Activated T-helper 9 cell treated with anti-CD3 and anti-CD28 coated beads, Interleukin-2, amount 50 U/mL, for 16 hours (primary cell): ENCODE results near the gene OLFML2B.

Source experiments
- DNase-seq: peaks from one replicate; pipeline ENCODE4 v3.0.0-alpha.2; 2020; ENCODE audit warnings: low read depth

The OLFML2B gene

DNA sequence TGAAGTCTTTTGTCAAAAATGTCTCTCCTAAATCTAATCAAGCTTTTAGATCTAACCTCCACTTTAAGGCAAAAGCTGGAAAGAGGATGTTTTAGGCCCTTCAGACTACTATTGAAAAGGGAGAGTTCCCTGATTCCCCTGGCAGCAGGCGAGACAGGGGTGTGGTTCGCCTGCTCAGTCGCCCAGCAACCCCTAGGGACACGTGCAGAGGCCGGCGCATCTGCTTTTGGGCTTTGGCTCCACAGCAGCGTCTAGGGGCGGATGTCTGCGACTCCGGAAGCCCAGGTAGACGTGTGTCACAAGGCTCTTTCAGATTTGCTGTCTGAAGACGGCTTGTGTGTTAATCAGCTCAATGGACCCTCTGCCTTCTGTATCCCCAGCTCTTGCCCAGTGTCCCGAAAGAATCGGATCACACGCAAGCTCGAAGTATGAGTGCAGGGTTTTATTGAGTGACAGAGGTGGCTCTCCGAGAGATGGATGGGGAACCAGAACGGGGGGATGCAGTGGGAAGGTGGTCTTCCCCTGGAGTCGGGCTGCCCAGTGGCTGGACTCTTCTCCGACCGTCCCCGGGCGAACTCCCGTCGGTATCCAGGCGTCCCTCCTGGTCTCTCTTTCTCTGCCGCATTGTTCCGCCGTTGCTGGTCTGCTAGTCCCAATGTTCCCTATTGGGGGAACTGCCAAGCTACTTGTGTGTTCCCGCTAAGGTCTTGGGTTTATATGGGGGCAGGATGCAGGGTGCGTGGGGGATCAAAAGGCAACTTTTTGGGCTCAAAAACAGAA, 45.5 kb downstream of the OLFML2B start:
- no peak for DNase-seq

DNA sequence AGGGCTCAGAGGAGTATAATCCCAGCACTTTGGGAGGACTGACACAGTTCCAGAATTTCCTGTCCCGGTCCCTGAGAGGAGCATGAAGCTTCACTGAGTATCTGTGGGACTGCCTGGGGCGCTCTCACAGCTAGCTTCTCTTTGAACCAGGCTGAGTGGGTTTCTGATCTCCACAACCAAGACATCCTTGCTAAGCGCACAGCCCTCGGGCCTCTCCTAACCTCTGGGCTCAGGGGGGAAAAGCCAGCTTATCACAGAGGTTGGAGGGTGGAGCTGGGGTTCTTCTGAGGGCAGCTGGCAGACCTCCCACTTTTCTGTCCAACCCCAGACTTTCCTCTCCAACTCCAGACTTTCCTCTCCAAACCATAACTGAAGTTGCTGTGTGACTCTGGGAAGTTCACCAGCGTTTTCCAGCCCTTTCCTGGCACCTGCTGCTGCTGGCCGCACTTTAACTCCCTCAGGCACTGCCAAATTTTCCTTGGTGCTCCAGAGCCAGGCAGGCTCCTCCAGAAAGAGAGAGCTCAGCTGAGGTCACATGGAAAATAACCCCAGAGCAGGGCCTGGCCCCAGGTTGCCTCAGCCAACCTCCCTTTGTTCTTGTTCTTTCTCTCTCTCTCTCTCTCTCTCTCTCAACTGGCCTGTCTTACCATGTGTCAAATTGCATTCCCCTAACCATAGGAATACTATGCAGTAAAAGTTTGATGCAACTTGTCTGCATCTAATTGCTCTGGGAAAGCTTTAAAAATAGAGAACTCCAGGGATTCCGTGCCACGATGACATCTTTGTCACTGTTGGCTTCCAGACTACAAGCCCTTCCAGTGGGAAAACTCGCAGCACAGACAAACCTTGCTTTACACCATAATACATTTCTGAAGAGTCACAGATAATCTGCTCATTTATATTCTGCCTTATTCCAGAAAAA, 49.5 kb downstream of the OLFML2B start:
- no peak for DNase-seq

DNA sequence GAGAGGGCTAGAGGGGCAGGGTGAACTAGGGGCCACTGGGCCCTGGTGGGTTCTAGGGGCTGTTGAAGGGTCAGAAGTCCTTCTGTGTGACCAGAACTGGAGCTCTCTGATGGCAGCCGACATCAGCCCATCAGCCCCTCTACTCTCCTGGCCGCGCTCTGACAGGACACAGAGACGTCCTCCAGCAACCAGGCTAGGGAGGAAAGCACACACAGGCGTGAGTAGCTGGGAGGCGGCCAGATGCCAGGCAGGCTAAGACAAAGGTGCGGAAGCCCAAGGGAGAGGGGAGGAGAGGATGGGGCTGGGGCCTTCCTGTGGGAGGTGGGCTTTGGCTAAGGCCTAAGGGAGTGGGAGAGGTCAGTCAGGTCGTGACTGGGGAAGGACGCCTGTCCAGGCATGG, 50.8 kb downstream of the OLFML2B start:
- no peak for DNase-seq

DNA sequence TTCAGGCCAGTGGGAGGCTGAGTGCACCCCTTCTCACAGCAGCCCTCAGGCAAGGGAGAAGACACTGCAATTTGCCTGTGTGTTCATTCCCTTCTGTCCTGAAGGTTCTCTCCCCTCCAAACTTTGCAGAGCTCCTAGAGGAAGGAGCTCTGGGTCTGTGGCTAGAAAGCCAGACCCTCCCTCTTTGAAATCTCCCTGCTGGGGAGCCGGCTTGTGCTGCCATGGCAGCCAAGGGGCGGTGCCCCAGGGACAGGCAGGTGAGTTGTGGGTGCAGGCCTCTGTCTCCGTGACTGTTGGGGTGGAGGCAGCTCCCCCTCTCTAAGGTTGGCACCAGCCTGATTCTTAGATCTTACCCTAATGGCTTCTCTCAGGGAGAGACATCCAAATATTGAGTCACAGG, 53.0 kb downstream of the OLFML2B start:
- no peak for DNase-seq

DNA sequence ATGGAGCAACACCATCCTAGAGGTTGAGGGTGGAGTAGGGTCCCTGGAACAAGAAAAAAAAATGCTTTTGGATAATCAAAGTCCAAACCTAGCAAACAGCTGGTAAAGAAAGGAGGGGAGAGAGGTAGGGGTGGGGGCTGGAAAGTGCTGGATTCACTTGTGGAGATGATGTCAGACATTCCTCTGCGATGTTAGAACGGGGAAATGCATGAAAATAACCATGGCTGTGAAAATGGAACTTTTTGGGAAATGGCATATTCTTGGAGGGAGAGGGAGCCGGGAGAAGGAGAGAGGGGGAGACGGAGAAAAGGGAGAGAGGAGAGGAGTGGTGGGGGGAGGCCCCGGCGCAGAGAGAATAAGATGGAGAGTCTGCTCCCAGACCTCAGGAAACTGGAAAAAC, 53.6 kb downstream of the OLFML2B start:
- no peak for DNase-seq

DNA sequence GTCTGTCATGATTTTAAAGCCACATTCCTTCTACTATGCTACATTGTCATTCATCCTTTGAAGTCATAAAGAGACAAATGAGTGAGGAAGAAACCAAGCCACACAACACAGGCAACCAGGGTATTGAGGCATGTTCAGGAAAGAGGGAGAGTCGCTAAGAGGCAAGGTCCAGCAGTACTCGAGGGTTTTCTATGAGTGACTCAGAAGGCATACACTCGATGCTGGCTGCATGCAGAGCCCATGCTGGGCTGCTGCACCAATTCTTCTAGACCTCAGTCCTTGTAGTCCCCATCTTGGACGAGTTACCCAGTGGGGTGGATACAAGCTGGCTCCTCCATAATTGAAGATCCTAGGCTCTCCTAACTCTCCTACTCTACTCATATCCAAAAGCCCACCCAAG, 57.6 kb downstream of the OLFML2B start:
- no peak for DNase-seq

DNA sequence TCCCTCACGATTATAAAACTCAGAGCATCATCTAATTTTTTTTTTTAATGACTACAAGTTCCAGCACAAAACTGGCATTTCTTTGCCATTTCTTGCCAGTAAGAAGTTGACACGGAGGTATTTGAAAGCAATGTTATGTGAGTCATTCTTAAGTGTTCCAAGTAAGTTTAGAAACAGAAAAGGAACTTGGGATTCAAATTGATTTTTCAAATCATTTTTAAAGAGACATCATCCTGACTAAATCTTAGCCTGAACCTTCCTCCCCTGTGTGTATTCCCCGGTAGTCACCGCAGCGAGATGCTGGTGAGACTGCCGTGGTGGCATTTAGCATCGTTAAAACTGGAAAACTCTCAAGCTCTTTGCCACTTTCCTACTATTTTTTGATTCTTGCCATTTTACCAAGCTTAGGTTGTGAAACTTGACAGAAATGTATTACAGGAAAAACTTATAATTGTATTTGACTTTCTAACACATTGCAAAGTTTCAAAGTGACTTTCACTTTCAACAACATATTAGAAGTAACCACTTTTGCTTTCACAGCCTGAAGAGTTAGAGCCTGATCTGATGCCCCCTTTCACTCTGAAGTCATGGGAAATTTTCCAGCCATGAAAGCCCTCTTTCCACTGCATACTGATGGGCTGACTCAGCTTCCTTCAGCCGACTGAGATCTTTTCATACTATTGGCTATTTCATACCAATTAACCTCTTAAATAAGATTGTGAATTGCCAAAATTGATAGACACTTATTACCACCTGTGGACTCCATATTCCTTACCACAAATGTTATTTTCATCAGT, 61.4 kb downstream of the OLFML2B start:
- DNase-seq = no peak

DNA sequence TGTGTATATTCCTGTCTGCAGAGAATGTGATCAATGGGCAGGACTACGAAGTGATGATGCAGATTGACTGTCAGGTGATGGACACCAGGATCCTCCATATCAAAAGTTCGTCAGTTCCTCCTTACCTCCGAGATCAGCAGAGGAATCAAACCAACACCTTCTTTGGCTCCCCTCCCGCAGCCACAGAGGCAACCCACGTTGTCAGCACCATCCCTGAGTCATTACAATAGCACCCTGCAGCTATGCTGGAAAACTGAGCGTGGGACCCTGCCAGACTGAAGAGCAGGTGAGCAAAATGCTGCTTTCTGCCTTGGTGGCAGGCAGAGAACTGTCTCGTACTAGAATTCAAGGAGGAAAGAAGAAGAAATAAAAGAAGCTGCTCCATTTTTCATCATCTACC, 65.2 kb downstream of the OLFML2B start:
- no peak for DNase-seq

DNA sequence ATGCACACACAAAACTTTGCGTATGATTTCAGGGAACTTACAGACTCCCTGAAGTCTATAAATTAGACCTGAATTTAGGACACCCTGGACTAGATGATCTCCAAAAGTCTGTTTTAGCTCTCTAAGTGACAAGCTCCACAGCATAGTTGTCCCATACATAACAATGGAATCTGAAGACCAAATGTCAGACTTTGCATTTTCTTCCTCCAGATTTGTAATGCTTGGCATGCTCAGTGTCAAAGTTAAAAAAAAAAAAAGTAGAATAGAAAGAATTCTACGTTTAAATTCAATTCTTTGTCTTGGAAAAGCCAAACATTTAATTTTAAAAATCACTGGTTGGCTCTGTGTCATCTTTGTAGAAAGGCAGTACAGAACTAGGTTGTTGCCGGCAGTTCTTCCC, 66.7 kb downstream of the OLFML2B start:
- no peak for DNase-seq

DNA sequence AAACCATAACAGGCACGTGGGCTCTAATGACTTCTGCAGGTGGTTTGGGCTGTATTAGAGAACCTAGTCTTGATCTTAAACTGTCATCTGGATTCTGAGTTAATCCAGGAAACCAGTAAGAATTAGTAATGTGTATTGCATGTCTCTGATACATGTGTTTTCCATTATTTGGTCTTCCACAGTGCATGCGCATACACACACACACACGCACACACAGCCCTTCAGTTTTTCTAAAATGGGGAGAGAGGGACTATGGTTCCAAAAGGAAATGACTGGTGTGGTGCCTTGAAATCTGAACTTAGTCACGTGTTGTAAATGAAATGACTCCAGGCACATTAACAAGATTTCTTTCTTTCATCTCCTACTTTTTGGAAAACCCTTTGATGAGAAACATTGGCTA, 67.6 kb downstream of the OLFML2B start:
- DNase-seq = no peak

DNA sequence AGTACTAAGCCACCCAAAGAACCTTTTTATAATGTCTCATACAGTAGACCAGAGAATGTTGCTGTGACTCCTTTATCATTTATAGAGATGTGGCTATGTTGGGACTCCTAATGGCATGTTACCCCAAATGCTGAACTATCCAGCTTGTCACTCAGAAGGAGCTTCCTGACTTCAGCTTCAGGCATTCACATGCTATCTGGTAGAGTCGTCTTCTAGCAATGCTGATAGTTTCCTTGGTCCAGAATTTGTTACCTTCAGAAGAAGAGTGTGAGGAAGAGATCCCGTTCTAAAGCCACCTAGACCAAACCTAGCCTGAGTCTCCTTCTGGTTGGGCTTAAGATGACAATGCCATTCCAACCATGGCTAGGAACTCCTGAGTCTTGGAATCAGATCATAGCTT, 68.1 kb downstream of the OLFML2B start:
- no peak for DNase-seq

DNA sequence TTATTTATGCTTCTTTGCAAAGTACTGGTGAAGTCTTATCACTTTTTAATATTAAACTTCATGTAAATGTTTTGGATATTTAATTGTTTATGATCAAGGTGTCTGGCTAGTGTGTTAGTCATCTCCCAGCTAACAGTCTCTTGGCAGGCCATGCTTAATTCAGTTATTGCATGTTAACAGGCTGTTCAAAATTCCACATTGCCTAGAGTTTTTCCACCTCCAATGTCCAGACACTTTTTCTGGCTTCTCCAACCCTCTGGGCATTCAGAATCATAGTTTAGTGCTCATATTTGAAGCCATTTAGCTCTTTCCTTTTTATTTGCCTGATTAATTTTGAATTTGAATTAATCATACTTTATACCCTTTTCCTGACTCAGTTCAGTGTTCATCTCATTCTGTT, 69.2 kb downstream of the OLFML2B start:
- no peak for DNase-seq

DNA sequence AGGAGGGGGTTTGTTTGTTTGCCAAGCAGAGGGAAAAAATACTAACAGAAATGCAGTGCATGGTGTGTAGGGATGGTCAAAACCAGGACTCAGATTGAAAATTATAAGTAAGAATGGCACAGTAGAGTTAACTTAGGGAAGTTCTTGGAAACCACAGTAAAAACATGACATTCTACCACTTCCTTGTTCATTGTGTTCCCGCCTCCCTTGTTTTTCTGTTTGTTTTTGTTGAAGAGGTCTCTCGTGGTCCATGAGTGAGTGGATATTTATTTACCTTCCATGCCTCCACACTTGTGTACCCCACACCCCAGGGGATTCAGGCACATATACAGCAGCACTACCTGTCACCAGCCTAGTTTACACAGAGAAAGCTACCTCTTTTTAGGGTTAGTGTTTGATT, 69.6 kb downstream of the OLFML2B start:
- DNase-seq = no peak

DNA sequence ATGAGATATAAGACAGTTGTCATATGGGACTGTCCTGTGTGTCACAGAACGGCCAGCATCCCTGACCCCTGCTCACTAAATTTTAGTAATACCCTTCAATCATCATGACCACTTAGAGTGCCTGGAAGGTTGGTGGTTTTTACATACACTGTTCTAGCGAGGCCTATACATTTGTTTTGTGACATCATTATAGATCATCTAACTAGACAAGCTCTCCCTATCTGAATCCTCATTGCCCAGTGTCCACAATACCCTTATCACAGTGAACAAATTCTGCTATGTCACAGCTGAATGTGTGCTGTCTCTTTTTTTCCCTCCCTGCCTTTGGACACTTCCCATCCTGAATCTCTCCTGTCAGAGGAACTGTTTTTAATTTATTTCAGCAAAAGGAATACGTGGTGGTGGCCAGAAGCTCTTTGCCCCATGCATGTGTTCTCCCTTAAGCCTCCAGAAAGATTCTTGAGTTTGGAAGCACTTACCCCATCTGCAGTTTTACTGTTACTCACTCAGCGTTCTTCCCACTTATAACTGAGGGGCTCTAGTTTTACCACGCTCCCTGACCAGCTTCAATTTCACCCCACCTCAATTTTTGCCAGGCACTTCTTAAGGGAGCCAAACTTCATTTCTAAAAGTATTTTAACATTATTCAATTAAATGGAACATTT, 70.3 kb downstream of the OLFML2B start:
- no peak for DNase-seq

DNA sequence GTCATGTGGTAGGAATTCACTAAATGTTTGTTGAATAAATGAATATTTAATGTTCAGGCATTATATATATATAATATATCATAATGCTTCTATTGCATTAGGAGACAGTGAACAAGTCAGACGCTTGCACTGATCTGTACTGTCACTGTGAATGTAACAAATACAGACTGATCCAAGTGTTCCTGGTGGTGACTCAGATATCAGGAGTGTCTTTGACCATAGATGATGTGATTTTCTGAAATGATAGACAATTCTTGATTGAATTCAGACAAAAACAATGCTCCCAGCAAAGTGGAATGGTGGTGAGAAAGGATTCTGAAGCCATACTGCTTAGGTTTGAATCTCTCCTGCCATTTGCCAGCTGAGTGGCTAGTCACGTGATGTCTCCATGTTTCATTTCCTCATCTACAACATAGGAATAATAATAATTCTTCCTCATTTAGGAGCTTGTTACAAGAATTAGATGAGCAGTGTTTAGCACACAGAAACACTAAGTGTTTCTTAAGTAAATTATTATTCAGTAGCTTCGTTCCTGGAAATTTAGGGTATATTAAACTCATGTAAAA, 71.0 kb downstream of the OLFML2B start:
- no peak for DNase-seq

DNA sequence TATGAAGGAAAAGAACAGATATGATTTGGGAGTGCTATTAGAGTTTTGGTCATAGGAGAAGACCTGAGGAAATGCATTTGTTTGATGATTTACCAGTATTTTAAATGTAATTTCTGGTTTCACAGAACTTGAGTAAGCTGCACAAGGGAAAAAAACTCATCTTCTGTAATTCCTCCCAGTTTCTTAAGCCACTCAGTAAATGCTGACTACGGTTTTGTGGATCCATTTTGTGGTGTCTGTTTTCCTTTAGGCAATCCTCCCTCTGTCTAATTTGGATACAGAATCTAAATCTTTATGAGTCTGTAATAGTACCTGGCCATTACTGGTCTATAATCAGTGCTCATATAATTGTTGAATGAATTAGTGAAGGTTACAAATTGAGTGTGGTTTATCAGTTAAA, 72.0 kb downstream of the OLFML2B start:
- no peak for DNase-seq

DNA sequence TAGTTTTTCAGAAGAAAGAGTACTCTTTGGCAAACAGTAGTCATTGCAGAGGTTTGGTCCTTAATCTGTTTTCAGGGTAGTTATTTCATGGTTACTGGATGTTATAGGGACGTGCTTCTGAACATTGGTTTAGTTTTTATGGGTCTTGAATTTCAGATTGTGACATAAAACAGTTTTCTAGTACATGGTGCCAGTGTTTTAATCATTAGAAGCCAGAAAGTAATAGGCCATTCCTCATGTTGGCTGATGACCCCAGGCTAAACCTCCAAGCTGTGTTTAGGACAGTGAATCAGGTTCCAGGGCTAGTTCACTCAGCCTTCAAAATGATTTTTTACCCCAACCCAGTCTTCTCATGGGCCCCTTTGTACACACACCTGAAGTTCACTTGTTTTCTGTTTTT, 73.3 kb downstream of the OLFML2B start:
- DNase-seq = no peak

DNA sequence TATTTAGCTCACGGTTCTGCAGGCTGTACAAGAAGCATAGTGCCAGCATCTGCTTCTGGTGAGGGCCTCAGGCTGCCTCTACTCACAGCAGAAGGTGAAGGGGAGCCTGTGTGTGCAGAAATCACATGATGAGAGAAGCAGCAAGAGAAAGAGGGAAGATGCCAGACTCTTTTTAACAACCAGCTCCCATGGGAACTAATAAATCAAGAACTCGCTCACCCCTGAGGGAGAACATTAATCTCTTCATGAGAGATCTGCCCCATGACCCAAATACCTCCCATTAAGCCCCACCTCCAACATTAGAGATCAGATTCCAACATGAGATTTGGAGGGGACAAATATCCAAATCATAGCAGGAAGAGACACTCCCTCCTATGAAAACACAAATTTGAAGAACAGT, 74.1 kb downstream of the OLFML2B start:
- no peak for DNase-seq

DNA sequence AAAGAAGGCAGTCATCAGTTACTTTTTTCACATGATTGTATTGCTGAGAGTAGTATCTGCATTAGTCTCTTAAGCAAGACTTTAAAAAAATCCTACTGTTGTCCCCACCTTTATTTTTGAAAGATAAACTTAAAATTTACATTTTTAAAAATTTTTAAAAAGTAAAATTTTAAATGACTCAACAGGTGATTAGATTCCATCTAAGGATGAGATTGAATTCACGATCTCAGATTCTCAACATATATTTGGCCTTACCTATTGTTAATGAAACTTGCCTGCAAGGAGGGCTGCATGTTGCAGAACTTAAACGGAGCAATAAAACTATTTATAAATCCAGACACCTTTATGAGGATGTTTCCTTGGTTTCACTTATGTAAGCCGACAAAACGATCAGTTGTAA, 75.2 kb downstream of the OLFML2B start:
- DNase-seq = no peak

DNA sequence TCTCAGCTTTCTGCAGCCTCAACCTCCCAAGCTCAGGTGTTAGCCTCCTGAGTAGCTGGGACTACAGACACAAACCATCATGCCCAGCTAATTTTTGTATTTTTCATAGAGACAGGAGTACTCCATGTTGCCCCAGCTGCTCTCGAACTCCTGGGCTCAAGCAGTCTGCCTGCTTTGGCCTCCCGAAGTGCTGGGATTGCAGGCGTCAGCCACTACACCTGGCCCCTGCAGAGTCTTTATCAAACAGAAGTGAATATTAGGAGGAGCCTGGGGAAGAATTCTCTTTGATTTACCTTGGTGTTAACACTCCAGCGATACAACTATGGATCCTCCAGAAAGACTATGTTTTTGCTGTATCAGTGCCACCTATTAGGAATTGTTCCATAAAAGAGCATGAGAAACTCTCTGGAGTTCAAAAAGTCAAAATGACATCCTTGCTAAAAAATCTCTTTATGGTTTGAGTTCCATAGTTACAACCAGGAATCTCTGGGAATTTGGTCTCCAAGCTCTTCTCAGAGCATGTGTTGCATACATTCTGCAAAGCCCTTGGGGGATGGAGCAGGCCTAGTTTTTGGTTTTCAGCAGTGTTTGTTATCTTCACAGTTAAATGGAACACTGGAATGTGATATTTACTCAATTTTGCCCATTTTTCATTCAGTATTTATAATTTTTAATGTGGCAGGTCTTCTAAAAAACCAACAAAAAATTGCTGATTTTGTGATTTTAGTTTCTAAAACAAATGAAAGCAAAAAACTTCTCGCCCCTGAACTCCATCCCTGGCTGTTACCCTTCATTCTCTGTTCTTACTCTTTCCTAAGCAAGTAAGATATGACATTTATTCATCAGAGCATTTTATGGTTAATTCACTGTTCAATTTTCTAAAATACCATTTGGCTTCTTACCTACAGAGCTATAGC, 77.3 kb downstream of the OLFML2B start:
- DNase-seq = no peak
